Neural progenitor cell (in vitro differentiated cells): ENCODE results near the gene CHCHD6. TPM values are rescaled to one million over a fixed set of nuclear protein-coding genes. Genes with fewer than 3 reads are reported as not detected.

Experiments used
- DNase-seq: peaks from one replicate; pipeline ENCODE4 v3.0.0-alpha.2; 2016; ENCODE audit warnings: low spot score
- H2AFZ ChIP-seq: fragments of 200-600 bp; sonication (generic); replicated peaks from 2 replicates; pipeline ENCODE4 v1.6.1; 2016; ENCODE audit warnings: antibody characterized with exemption
- H3F3A ChIP-seq: fragments of 200-600 bp; sonication (generic); 2 replicates; pipeline ENCODE4 v1.6.1; 2016; ENCODE audit warnings: antibody characterized with exemption, low read depth
- H3K27ac ChIP-seq: fragments of 200-600 bp; sonication (generic); 2 replicates; pipeline ENCODE4 v1.5.1; 2016; ENCODE audit warnings: mild to moderate bottlenecking
- H3K27me3 ChIP-seq: fragments of 200-600 bp; sonication (generic); 2 replicates; pipeline ENCODE4 v1.6.1; 2016; ENCODE audit warnings: mild to moderate bottlenecking, moderate library complexity
- H3K36me3 ChIP-seq: fragments of 200-600 bp; sonication (generic); 2 replicates; pipeline ENCODE4 v1.5.1; 2016
- H3K4me1 ChIP-seq: fragments of 200-600 bp; sonication (generic); 2 replicates; pipeline ENCODE4 v1.6.1; 2016; ENCODE audit warnings: mixed run types
- H3K4me2 ChIP-seq: fragments of 200-600 bp; sonication (generic); 2 replicates; pipeline ENCODE4 v1.6.1; 2016
- H3K4me3 ChIP-seq: fragments of 200-600 bp; sonication (generic); 2 replicates; pipeline ENCODE4 v1.5.1; 2016
- H3K79me2 ChIP-seq: fragments of 200-600 bp; sonication (generic); 2 replicates; pipeline ENCODE4 v1.6.1; 2016; ENCODE audit warnings: low read depth
- H3K9ac ChIP-seq: fragments of 200-600 bp; sonication (generic); 2 replicates; pipeline ENCODE4 v1.6.1; 2016
- H3K9me3 ChIP-seq: fragments of 200-600 bp; sonication (generic); 2 replicates; pipeline ENCODE4 v1.5.1; 2016; ENCODE audit warnings: low read depth
- H4K20me1 ChIP-seq: fragments of 200-600 bp; sonication (generic); 2 replicates; pipeline ENCODE4 v1.6.1; 2016; ENCODE audit warnings: low read depth
- H3K27ac Mint-ChIP-seq: 3 replicates; pipeline ENCODE4 v1.8.0; 2021; ENCODE audit warnings: mixed read lengths
- H3K27me3 Mint-ChIP-seq: 2 replicates; pipeline ENCODE4 v1.8.0; 2022; ENCODE audit warnings: low read depth, mild to moderate bottlenecking, inconsistent platforms, moderate library complexity, mixed read lengths; ENCODE audit not compliant: insufficient read depth
- H3K36me3 Mint-ChIP-seq: 3 replicates; pipeline ENCODE4 v1.8.0; 2021; ENCODE audit warnings: mixed read lengths
- H3K4me1 Mint-ChIP-seq: 3 replicates; pipeline ENCODE4 v1.8.0; 2021; ENCODE audit warnings: mixed read lengths
- H3K4me3 Mint-ChIP-seq: 3 replicates; pipeline ENCODE4 v1.8.0; 2021; ENCODE audit warnings: mild to moderate bottlenecking, moderate library complexity, mixed read lengths
- H3K9me3 Mint-ChIP-seq: 3 replicates; pipeline ENCODE4 v1.8.0; 2020; ENCODE audit warnings: mixed read lengths
- EZH2 ChIP-seq: fragments of 200-600 bp; sonication (generic); IDR thresholded peaks from 2 replicates; pipeline ENCODE4 v1.6.1; 2017; ENCODE audit warnings: antibody characterized with exemption, mild to moderate bottlenecking, moderate library complexity
- EZH2phosphoT487 ChIP-seq: fragments of 200-600 bp; sonication (generic); IDR thresholded peaks from 2 replicates; pipeline ENCODE4 v1.6.1; 2017; ENCODE audit warnings: antibody characterized with exemption
- total RNA-seq: library from RNA; depleted of rRNA; stranded (reverse); fragments of >200 nt; gene quantifications from 2 replicates; pipeline ENCODE4 v1.2.3, GENCODE V29; 2015; ENCODE audit warnings: low replicate concordance
- TF ChIP-seq, protein P1 (sequence below): fragments of 200-600 bp; sonication (generic); IDR thresholded peaks from 2 replicates; pipeline ENCODE4 v1.5.1; 2017; ENCODE audit warnings: antibody characterized with exemption, mild to moderate bottlenecking

The CHCHD6 gene
- total RNA-seq, 1 donor from 2014 or later, result 35.7 TPM

DNA sequence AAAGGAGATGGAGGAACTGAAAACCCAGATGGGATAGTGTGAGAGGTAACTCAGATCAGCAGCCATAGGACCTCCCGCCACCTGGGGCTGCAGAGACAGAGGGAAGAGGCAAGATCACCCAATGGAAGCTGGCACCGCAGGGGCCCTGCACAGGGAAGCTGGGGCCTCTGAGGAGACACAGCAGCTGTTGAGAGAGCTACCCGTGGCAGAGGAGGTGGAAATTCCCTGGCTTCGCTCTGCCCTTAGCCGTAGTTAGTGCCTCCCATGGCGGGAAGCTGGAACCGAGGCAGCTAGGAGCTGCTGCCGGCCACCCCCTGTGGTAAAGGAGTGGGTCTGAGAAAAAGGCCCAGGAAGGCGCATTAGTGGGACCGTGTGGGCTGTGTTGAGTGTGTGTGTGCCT lies 260.9 kb downstream of the CHCHD6 start:
- Histone ChIP-seq H3K79me2 (no peaks in the 10 kb centered on the region), H3K4me1 (peaks cover 24% of the 10 kb centered on the region), H4K20me1 (no peaks in the 10 kb centered on the region), H3K9ac (no peak overlapping the region), H3K4me3 (no peak overlapping the region), H3K9me3 (no peaks in the 10 kb centered on the region), H3F3A (no peaks in the 10 kb centered on the region), H3K36me3 (no peaks in the 10 kb centered on the region), H3K27me3 (no peaks in the 10 kb centered on the region), H3K27ac (no peak overlapping the region), H2AFZ (no peak overlapping the region), H3K4me2 (no peak overlapping the region)
- TF ChIP-seq, protein P1, sequence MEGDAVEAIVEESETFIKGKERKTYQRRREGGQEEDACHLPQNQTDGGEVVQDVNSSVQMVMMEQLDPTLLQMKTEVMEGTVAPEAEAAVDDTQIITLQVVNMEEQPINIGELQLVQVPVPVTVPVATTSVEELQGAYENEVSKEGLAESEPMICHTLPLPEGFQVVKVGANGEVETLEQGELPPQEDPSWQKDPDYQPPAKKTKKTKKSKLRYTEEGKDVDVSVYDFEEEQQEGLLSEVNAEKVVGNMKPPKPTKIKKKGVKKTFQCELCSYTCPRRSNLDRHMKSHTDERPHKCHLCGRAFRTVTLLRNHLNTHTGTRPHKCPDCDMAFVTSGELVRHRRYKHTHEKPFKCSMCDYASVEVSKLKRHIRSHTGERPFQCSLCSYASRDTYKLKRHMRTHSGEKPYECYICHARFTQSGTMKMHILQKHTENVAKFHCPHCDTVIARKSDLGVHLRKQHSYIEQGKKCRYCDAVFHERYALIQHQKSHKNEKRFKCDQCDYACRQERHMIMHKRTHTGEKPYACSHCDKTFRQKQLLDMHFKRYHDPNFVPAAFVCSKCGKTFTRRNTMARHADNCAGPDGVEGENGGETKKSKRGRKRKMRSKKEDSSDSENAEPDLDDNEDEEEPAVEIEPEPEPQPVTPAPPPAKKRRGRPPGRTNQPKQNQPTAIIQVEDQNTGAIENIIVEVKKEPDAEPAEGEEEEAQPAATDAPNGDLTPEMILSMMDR, result no peak
- TF ChIP-seq EZH2 (no peak), EZH2phosphoT487 (no peak)
- Mint-ChIP-seq H3K4me3 (no peak overlapping the region), H3K27me3 (no peaks in the 10 kb centered on the region), H3K4me1 (peaks cover 29% of the 10 kb centered on the region), H3K9me3 (no peaks in the 10 kb centered on the region), H3K27ac (no peak overlapping the region), H3K36me3 (peaks cover 3% of the 10 kb centered on the region)
- DNase-seq, result no peak

DNA sequence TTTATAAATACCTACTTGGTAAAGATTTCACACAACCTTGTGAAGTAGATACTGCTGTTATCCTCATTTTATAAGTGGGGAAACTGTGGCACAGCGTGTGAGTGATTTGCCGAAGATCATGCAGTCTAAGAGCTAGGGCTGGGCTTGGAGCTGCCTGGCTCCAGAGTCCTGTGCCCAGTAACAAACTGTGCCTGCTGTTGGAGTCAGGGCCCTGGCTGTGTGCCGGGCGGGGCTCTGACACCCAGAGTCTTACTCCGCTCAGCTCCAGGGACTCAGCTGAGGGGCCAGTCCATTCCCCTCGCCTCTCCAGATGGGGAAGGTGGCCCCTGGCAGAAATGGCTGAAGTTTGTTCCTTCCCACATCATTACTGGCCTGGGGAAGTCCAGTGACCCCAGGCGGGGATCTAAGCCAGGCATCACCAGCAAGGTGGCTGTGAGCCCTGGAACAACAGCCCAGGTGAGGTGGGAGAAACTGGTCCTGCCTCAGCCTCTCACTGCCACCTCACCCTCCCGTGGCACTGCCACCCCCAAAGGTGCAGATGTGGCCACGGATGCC lies 261.6 kb downstream of the CHCHD6 start:
- Histone ChIP-seq H3K4me1 (peaks cover 18% of the 10 kb centered on the region), H3K9ac (no peak overlapping the region), H3K9me3 (no peaks in the 10 kb centered on the region), H2AFZ (no peak overlapping the region), H3K4me2 (no peak overlapping the region), H4K20me1 (no peaks in the 10 kb centered on the region), H3K36me3 (no peaks in the 10 kb centered on the region), H3K79me2 (no peaks in the 10 kb centered on the region), H3F3A (no peaks in the 10 kb centered on the region), H3K4me3 (no peak overlapping the region), H3K27me3 (no peaks in the 10 kb centered on the region), H3K27ac (no peak overlapping the region)
- H3K36me3 Mint-ChIP-seq, result no peaks in the 10 kb centered on the region
- DNase-seq, result no peak
- peaks cover 26% of the 10 kb centered on the region for H3K4me1 Mint-ChIP-seq
- H3K9me3 Mint-ChIP-seq, result no peaks in the 10 kb centered on the region
- no peaks in the 10 kb centered on the region for H3K27me3 Mint-ChIP-seq
- no peak overlapping the region for H3K4me3 Mint-ChIP-seq
- TF ChIP-seq, protein P1, result no peak
- TF ChIP-seq EZH2phosphoT487 (no peak), EZH2 (no peak)
- H3K27ac Mint-ChIP-seq, result no peak overlapping the region

DNA sequence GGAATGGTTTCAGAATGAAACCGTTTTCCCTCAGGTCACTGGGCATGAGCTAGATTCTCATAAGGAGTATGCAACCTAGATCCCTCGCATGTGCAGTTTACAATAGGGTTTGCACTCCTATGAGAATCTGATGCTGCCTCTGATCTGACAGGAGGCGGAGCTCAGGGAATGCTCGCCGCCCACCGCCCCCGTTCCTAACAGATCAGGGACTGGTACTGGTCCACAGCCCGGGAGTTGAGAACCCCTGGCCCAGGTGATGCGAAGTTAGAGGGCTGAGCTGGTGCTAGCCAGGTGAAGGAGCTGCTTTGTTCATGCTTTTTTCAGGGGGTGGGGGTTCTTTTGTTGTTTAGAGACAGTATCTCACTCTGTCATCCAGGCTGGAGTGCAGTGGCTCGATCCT lies 263.3 kb downstream of the CHCHD6 start:
- TF ChIP-seq EZH2 (no peak), EZH2phosphoT487 (no peak)
- TF ChIP-seq, protein P1, result no peak
- peaks cover 21% of the 10 kb centered on the region for H3K4me1 ChIP-seq
- Mint-ChIP-seq H3K27ac (no peak overlapping the region), H3K9me3 (no peaks in the 10 kb centered on the region), H3K36me3 (no peaks in the 10 kb centered on the region), H3K4me3 (no peak overlapping the region), H3K4me1 (peaks cover 26% of the 10 kb centered on the region), H3K27me3 (no peaks in the 10 kb centered on the region)
- H4K20me1 ChIP-seq, result no peaks in the 10 kb centered on the region
- no peak overlapping the region for H2AFZ ChIP-seq
- H3K4me2 ChIP-seq, result no peak overlapping the region
- no peak overlapping the region for H3K9ac ChIP-seq
- no peaks in the 10 kb centered on the region for H3F3A ChIP-seq
- H3K27me3 ChIP-seq, result no peaks in the 10 kb centered on the region
- no peak overlapping the region for H3K4me3 ChIP-seq
- H3K36me3 ChIP-seq, result no peaks in the 10 kb centered on the region
- H3K27ac ChIP-seq, result no peak overlapping the region
- no peaks in the 10 kb centered on the region for H3K9me3 ChIP-seq
- H3K79me2 ChIP-seq, result no peaks in the 10 kb centered on the region
- no peak for DNase-seq
